K562 (cell line): ENCODE data around the gene PPM1G. TPM values are rescaled to one million over a fixed set of nuclear protein-coding genes. Genes with fewer than 3 reads are reported as not detected.
A peak's percentile ranks its signal among the peaks of the same experiment; 100 is the strongest.

Source experiments
- DIDO1 ChIP-seq: fragments of 450-650 bp; IDR thresholded peaks from 2 replicates; pipeline ENCODE4 v1.6.1; 2016; ENCODE audit warnings: low read depth, missing biosample characterization, missing genetic modification characterization
- EP300 ChIP-seq: IDR thresholded peaks from 2 replicates; pipeline ENCODE4 v1.6.1; 2012; ENCODE audit warnings: low read length, improper control_type of control experiment
- HMG20A ChIP-seq: fragments of 450-650 bp; formaldehyde crosslinking; conservative IDR thresholded peaks from 2 replicates; pipeline ENCODE4 v1.4.0; 2020; ENCODE audit warnings: mild to moderate bottlenecking, mixed read lengths
- HNRNPUL1 ChIP-seq: fragments of 200-400 bp; formaldehyde crosslinking; IDR thresholded peaks from 2 replicates; pipeline ENCODE4 v1.6.1; 2017; ENCODE audit warnings: low read length
- LCOR ChIP-seq: sonication (generic); formaldehyde crosslinking; IDR thresholded peaks from 2 replicates; pipeline ENCODE4 v1.8.0; 2022; ENCODE audit warnings: mild to moderate bottlenecking, missing genetic modification reagents
- POLR2AphosphoS2 ChIP-seq: IDR thresholded peaks from 2 replicates; pipeline ENCODE4 v1.6.1; 2012; ENCODE audit warnings: low read length, improper control_type of control experiment
- POLR2AphosphoS5 ChIP-seq: IDR thresholded peaks from 2 replicates; pipeline ENCODE4 v1.6.1; 2011; ENCODE audit warnings: mild to moderate bottlenecking, low read depth, low read length, moderate library complexity; ENCODE audit not compliant: control insufficient read depth, insufficient read depth
- RFX7 ChIP-seq: fragments of 250-450 bp; sonication (Bioruptor Pico); IDR thresholded peaks from 2 replicates; pipeline ENCODE4 v1.5.1; 2021; ENCODE audit warnings: mild to moderate bottlenecking
- TFAM ChIP-seq: fragments of 250-450 bp; sonication (Bioruptor Pico); conservative IDR thresholded peaks from 2 replicates; pipeline ENCODE4 v1.5.0; 2021; ENCODE audit warnings: mild to moderate bottlenecking, moderate library complexity
- THRB ChIP-seq: fragments of 450-650 bp; formaldehyde crosslinking; conservative IDR thresholded peaks from 2 replicates; pipeline ENCODE4 v1.4.0; 2022; ENCODE audit warnings: mild to moderate bottlenecking, missing genetic modification characterization
- ZBTB11 ChIP-seq, 3 experiments: fragments of 200-800 bp in 1 of 3; fragments of 250-450 bp in 1 of 3; fragments of 450-650 bp in 1 of 3; sonication (Bioruptor Pico) in 1 of 3; sonication (Bioruptor generic) in 1 of 3; formaldehyde crosslinking in 1 of 3; IDR thresholded peaks; 2 replicates each; pipeline versions ENCODE4 v1.6.1 to v1.8.0; 2016 to 2022; ENCODE audit warnings: mild to moderate bottlenecking in 2 of 3, missing genetic modification characterization in 2 of 3, missing compliant biosample characterization in 1 of 3, moderate library complexity in 1 of 3
- ZFP1 ChIP-seq: fragments of 450-650 bp; formaldehyde crosslinking; IDR thresholded peaks from 2 replicates; pipeline ENCODE4 v1.4.0; 2020; ENCODE audit warnings: mild to moderate bottlenecking, mixed read lengths
- ZFP30 ChIP-seq: fragments of 250-450 bp; sonication (Bioruptor Pico); IDR thresholded peaks from 2 replicates; pipeline ENCODE4 v1.8.0; 2022; ENCODE audit warnings: moderate library complexity, mild to moderate bottlenecking, inconsistent platforms, borderline replicate concordance
- ZNF143 ChIP-seq: sonication (generic); formaldehyde crosslinking; IDR thresholded peaks from 2 replicates; pipeline ENCODE4 v1.9.0; 2022; ENCODE audit warnings: mild to moderate bottlenecking, missing genetic modification reagents
- ZNF316 ChIP-seq: fragments of 450-650 bp; IDR thresholded peaks from 2 replicates; pipeline ENCODE4 v1.6.1; 2016
- ZNF785 ChIP-seq: fragments of 250-450 bp; sonication (Bioruptor Pico); IDR thresholded peaks from 2 replicates; pipeline ENCODE4 v1.4.0; 2020; ENCODE audit warnings: mild to moderate bottlenecking
- ZZZ3 ChIP-seq: fragments of 450-650 bp; IDR thresholded peaks from 2 replicates; pipeline ENCODE4 v1.6.1; 2016; ENCODE audit warnings: antibody characterized with exemption, mild to moderate bottlenecking, moderate library complexity
- polyA plus RNA-seq, 8 experiments: library from polyadenylated mRNA; depleted of rRNA in 4 of 8; stranded (reverse) in 5 of 8; unstranded in 3 of 8; fragments of >200 nt; fragmentation: Nextera tagmentation in 2 of 8; fragmentation: Illumina TruSeq in 1 of 8; extraction: Ambion mirVana in 2 of 8; extraction: Trizol in 1 of 8; gene quantifications; 2 replicates each; pipeline versions ENCODE4 v1.2.1 to v1.2.3, GENCODE V29; 2011 to 2014; ENCODE audit warnings: inconsistent platforms in 1 of 8, missing spikeins in 1 of 8
- total RNA-seq, 7 experiments: library from RNA; depleted of rRNA in 6 of 7; stranded (reverse); fragments of >200 nt in 6 of 7; fragmentation: Illumina TruSeq in 2 of 7; extraction: Trizol in 2 of 7; gene quantifications; 2 replicates each; pipeline versions ENCODE4 v1.2.1 to v1.2.3, GENCODE V29; 2011 to 2021; ENCODE audit warnings: low replicate concordance in 1 of 7
- TF ChIP-seq, protein P1 (sequence below): fragments of 250-450 bp; sonication (Bioruptor Pico); IDR thresholded peaks from 2 replicates; pipeline ENCODE4 v1.4.0; 2020

The PPM1G gene
- total and polyA plus RNA-seq, 9 of the 15 experiments (the other 6 are each of a cell fraction or from before 2014, with no cell fraction given), result 61.7 to 230 (median 153) TPM

DNA sequence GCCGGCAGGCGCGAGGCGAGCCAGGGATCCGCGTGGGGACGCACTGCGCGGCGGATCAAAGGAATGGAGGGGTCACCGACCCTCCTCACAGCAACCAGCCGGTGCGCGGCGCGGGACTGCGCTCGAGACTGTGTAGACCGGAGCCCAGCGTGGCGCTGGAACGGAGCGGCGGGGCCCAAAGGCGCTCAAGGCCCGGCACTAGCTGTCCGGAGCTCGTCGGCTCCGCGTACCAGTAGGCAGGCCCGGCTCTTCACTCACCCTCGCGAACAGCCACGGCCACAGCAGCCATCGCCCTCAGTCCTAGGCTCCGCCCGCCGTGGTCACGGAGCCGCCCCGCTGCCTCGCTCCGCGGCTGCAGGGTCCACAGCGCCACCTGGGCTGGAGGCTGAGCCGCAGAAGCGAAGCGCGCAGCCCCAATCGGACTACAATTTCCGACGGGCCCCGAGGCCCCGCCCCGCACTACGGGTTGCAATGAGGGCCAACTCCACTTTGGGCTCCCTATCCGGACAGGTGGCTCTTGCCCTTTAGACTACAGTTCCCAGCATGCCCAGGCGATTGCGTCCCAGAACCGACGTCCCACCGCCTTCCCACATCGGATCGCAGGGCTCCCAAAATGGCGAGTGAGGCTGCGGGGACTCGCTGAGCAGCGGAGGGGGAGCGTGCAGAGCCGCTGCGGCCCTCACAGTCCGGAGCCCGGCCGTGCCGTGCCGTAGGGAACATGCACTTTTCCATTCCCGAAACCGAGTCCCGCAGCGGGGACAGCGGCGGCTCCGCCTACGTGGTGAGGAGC is 39.2 kb downstream of the PPM1G start, which contains the start of the genes EIF2B4 and SNX17 (continued):
- TF ChIP-seq, protein P1, sequence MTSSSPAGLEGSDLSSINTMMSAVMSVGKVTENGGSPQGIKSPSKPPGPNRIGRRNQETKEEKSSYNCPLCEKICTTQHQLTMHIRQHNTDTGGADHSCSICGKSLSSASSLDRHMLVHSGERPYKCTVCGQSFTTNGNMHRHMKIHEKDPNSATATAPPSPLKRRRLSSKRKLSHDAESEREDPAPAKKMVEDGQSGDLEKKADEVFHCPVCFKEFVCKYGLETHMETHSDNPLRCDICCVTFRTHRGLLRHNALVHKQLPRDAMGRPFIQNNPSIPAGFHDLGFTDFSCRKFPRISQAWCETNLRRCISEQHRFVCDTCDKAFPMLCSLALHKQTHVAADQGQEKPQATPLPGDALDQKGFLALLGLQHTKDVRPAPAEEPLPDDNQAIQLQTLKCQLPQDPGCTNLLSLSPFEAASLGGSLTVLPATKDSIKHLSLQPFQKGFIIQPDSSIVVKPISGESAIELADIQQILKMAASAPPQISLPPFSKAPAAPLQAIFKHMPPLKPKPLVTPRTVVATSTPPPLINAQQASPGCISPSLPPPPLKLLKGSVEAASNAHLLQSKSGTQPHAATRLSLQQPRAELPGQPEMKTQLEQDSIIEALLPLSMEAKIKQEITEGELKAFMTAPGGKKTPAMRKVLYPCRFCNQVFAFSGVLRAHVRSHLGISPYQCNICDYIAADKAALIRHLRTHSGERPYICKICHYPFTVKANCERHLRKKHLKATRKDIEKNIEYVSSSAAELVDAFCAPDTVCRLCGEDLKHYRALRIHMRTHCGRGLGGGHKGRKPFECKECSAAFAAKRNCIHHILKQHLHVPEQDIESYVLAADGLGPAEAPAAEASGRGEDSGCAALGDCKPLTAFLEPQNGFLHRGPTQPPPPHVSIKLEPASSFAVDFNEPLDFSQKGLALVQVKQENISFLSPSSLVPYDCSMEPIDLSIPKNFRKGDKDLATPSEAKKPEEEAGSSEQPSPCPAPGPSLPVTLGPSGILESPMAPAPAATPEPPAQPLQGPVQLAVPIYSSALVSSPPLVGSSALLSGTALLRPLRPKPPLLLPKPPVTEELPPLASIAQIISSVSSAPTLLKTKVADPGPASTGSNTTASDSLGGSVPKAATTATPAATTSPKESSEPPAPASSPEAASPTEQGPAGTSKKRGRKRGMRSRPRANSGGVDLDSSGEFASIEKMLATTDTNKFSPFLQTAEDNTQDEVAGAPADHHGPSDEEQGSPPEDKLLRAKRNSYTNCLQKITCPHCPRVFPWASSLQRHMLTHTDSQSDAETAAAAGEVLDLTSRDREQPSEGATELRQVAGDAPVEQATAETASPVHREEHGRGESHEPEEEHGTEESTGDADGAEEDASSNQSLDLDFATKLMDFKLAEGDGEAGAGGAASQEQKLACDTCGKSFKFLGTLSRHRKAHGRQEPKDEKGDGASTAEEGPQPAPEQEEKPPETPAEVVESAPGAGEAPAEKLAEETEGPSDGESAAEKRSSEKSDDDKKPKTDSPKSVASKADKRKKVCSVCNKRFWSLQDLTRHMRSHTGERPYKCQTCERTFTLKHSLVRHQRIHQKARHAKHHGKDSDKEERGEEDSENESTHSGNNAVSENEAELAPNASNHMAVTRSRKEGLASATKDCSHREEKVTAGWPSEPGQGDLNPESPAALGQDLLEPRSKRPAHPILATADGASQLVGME (CRISPR knock-in tag), result no peak; the same call in 1 of the 2 replicates
- peak in 1 of 3 experiments; percentile 93; a peak in 2 of 6 replicates for TF ChIP-seq ZBTB11 (CRISPR knock-in tag; IDR thresholded peaks at IDR 0.05)
- no peak for TF ChIP-seq HNRNPUL1
- TF ChIP-seq ZNF143 (CRISPR knock-in tag), result peak; percentile 98
- no peak for TF ChIP-seq ZFP30 (CRISPR knock-in tag)
- peak; percentile 60 for TF ChIP-seq POLR2AphosphoS5
- no peak for TF ChIP-seq DIDO1 (tag)
- TF ChIP-seq TFAM (CRISPR knock-in tag), result no peak
- TF ChIP-seq THRB (CRISPR knock-in tag), result no peak
- TF ChIP-seq POLR2AphosphoS2, result no peak
- peak; percentile 98 for TF ChIP-seq LCOR
- TF ChIP-seq EP300, result peak; percentile 49; the same call in 1 of the 2 replicates
- no peak for TF ChIP-seq ZFP1 (CRISPR knock-in tag)
- TF ChIP-seq ZNF316, result no peak
- TF ChIP-seq RFX7 (CRISPR knock-in tag), result no peak
- TF ChIP-seq ZNF785, result no peak
- TF ChIP-seq ZZZ3, result no peak
- TF ChIP-seq HMG20A (CRISPR knock-in tag), result no peak
